ENCODE data around the gene COMTD1. TPM values are rescaled to one million over a fixed set of nuclear protein-coding genes. Genes with fewer than 3 reads are reported as not detected.

Gene COMTD1
- total and polyA plus RNA-seq, 2 donors (not counting 1 experiment from before 2014, with no cell fraction given) = 14.5 to 23.8 TPM

- WGBS (ENCODE audit: insufficient coverage) = 96% methylated on average over 31 of the region's 37 CpGs
These were observed 2.7 kb upstream of the COMTD1 start for GRCh38 chr10:75238182-75239095.

More at GRCh38 chr10:75238182-75239095, 2.7 kb upstream of the COMTD1 start:
- no peaks in the 10 kb centered on the region for H3K27me3 ChIP-seq (replicated peaks in 1 of 4; ENCODE audit: control extremely low read depth in 1 of 4, control insufficient read depth in 3 of 4, insufficient read depth in 4 of 4, low read length in 3 of 4)
- H3K79me2 ChIP-seq (ENCODE audit: control insufficient read depth, insufficient read depth, low read length) = no peaks in the 10 kb centered on the region
- Mint-ChIP-seq H3K9me3 (ENCODE audit: insufficient read depth) (no peaks in the 10 kb centered on the region), H3K4me3 (no peak overlapping the region), H3K27ac (no peak overlapping the region), H3K27me3 (no peaks in the 10 kb centered on the region), H3K4me1 (peaks cover 8% of the 10 kb centered on the region)
- H3K4me2 ChIP-seq (replicated peaks; ENCODE audit: low read depth, low read length, poor library complexity, severe bottlenecking) = no peak overlapping the region
- no peak overlapping the region for H3K4me3 ChIP-seq (ENCODE audit: control extremely low read depth in 1 of 5, extremely low read depth in 1 of 5, insufficient read depth in 1 of 5, low read depth in 2 of 5, low read length in 4 of 5)
- no peaks in the 10 kb centered on the region for H3K9me3 ChIP-seq (ENCODE audit: control extremely low read depth in 1 of 3, control insufficient read depth in 2 of 3, insufficient read depth in 1 of 3, low read length in 2 of 3)
- CTCF ChIA-PET = interaction anchor here (1.9 to 9.4 kb wide), 3 partner anchors 27 to 51 kb away, joined by 12 to 138 read pairs (median 100); partner anchors contain the start of gene VDAC2
- H4K20me1 ChIP-seq (ENCODE audit: control insufficient read depth, insufficient read depth, low read length, poor library complexity, severe bottlenecking) = no peaks in the 10 kb centered on the region
- TF ChIP-seq EZH2 (IDR thresholded peaks at IDR 0.05; ENCODE audit: borderline replicate concordance, insufficient read depth, low read depth, low read length, poor library complexity, severe bottlenecking) (no peak), CTCF (IDR thresholded peaks at IDR 0.05) (no peak)
- intact Hi-C loops (cut with micrococcal nuclease) = loop anchor here (10.0 kb wide), 3 partner anchors 224 to 1364 kb away; partner anchors contain the start of gene CAMK2G
- H3K36me3 ChIP-seq (replicated peaks in 1 of 2; ENCODE audit: control extremely low read depth in 1 of 2, control insufficient read depth in 1 of 2, extremely low read depth in 1 of 2, insufficient read depth in 2 of 2, low read length in 1 of 2) = no peaks in the 10 kb centered on the region
- POLR2A ChIA-PET = interaction anchor here (0.7 kb wide), 1 partner anchor 25 kb away, joined by 4 read pairs; no protein-coding TSS in a partner anchor
- H3K27ac ChIP-seq (ENCODE audit: low read length in 2 of 2) = no peak overlapping the region
- H3K4me1 ChIP-seq (ENCODE audit: control insufficient read depth in 2 of 2, insufficient read depth in 2 of 2, low read length in 2 of 2) = peaks cover 3 to 15% of the 10 kb centered on the region in 2 donors
- ATAC-seq (ENCODE audit: low read depth) = no peak
- H2AFZ ChIP-seq (ENCODE audit: insufficient read depth, low read depth, low read length, poor library complexity, severe bottlenecking) = no peak overlapping the region
- DNase-seq = no peak
- H3K9ac ChIP-seq (ENCODE audit: low read length) = no peak overlapping the region

Measured in B cell (primary cell).